GM21447 (cell line): ENCODE results near the gene ALKBH4.
A peak's percentile ranks its signal among the peaks of the same experiment; 100 is the strongest.

Experiments
- ATAC-seq: cut with Tn5 transposase; IDR thresholded peaks from one replicate; pipeline ENCODE4 v1.9.1; 2021; ENCODE audit not compliant: unreplicated experiment

The ALKBH4 gene

GRCh38 chr7:102429141-102429899 lies 35.3 kb downstream of the ALKBH4 start:
- ATAC-seq, result no peak

- ATAC-seq, result no peak
These were observed 37.7 kb downstream of the ALKBH4 start for GRCh38 chr7:102427019-102427405.

- peak; percentile 51 for ATAC-seq
These were observed 38.2 kb downstream of the ALKBH4 start for GRCh38 chr7:102426268-102427018.

- peak; percentile 69 for ATAC-seq
These were observed 38.9 kb downstream of the ALKBH4 start for GRCh38 chr7:102425639-102426267.

- ATAC-seq, result peak; percentile 40
These were observed 39.9 kb downstream of the ALKBH4 start for GRCh38 chr7:102424787-102425218.

GRCh38 chr7:102424129-102424551 lies 40.5 kb downstream of the ALKBH4 start:
- no peak for ATAC-seq

GRCh38 chr7:102421706-102422240 lies 42.9 kb downstream of the ALKBH4 start:
- ATAC-seq, result no peak

GRCh38 chr7:102418592-102418991 lies 46.1 kb downstream of the ALKBH4 start:
- ATAC-seq, result no peak

- no peak for ATAC-seq
These were observed 47.6 kb downstream of the ALKBH4 start for GRCh38 chr7:102417105-102417504.

GRCh38 chr7:102416406-102416805 lies 48.3 kb downstream of the ALKBH4 start:
- no peak for ATAC-seq

GRCh38 chr7:102415685-102416225 lies 48.9 kb downstream of the ALKBH4 start:
- ATAC-seq, result peak; percentile 48

- no peak for ATAC-seq
These were observed 51.1 kb downstream of the ALKBH4 start for GRCh38 chr7:102413611-102414010.

GRCh38 chr7:102413091-102413490 lies 51.6 kb downstream of the ALKBH4 start:
- ATAC-seq, result no peak

- ATAC-seq, result no peak
These were observed 52.1 kb downstream of the ALKBH4 start for GRCh38 chr7:102412548-102412947.

GRCh38 chr7:102410918-102411317 lies 53.7 kb downstream of the ALKBH4 start:
- no peak for ATAC-seq

GRCh38 chr7:102410123-102410522 lies 54.5 kb downstream of the ALKBH4 start:
- no peak for ATAC-seq

- no peak for ATAC-seq
These were observed 55.3 kb downstream of the ALKBH4 start for GRCh38 chr7:102409340-102409739.

- ATAC-seq, result peak; percentile 74
These were observed 56.1 kb downstream of the ALKBH4 start for GRCh38 chr7:102408530-102408929.

- ATAC-seq, result no peak
These were observed 56.8 kb downstream of the ALKBH4 start for GRCh38 chr7:102407910-102408309.
